ENCODE measurements around the gene FUT7. TPM values are rescaled to one million over a fixed set of nuclear protein-coding genes. Genes with fewer than 3 reads are reported as not detected.
"Not testable (repeated sequence)": the region's sequence is repeated elsewhere in the genome, so short reads cannot be mapped to it uniquely, and the experiment has no call there.

Gene FUT7
- total RNA-seq, 1 donor from 2014 or later = 0.22 TPM

- intact Hi-C loops (cut with DNase I) = loop anchor here (2.0 to 10.0 kb wide), 2 partner anchors 21 to 283 kb away; partner anchors contain the start of gene NPDC1
- DNase-seq (ENCODE audit: low spot score) = peak; percentile 93
Measured at GRCh38 chr9:137067860-137068538, 36.1 kb upstream of the FUT7 start.

GRCh38 chr9:137066096-137066861 is 34.4 kb upstream of the FUT7 start:
- intact Hi-C loops (cut with DNase I) = loop anchor here (10.0 kb wide), 1 partner anchor 281 kb away; no protein-coding TSS in a partner anchor

GRCh38 chr9:137065336-137065967 is 33.6 kb upstream of the FUT7 start:
- intact Hi-C loops (cut with DNase I) = loop anchor here (10.0 kb wide), 1 partner anchor 281 kb away; no protein-coding TSS in a partner anchor
- no peak for DNase-seq (ENCODE audit: low spot score)

More at GRCh38 chr9:137066096-137066861, 34.4 kb upstream of the FUT7 start:
- DNase-seq (ENCODE audit: low spot score) = no peak

GRCh38 chr9:137064880-137065164 is 32.9 kb upstream of the FUT7 start:
- intact Hi-C loops (cut with DNase I) = loop anchor here (10.0 kb wide), 1 partner anchor 280 kb away; no protein-coding TSS in a partner anchor
- DNase-seq (ENCODE audit: low spot score) = no peak

GRCh38 chr9:137064027-137064879 is 32.4 kb upstream of the FUT7 start:
- peak; percentile 86 for DNase-seq (ENCODE audit: low spot score)
- intact Hi-C loops (cut with DNase I) = loop anchor here (10.0 kb wide), 1 partner anchor 279 kb away; no protein-coding TSS in a partner anchor

- intact Hi-C loops (cut with DNase I) = loop anchor here (10.0 kb wide), 1 partner anchor 279 kb away; no protein-coding TSS in a partner anchor
- DNase-seq (ENCODE audit: low spot score) = no peak
Measured at GRCh38 chr9:137063311-137064026, 31.6 kb upstream of the FUT7 start.

- intact Hi-C loops (cut with DNase I) = loop anchor here (10.0 kb wide), 1 partner anchor 278 kb away; no protein-coding TSS in a partner anchor
- DNase-seq (ENCODE audit: low spot score) = not testable (repeated sequence)
Measured at GRCh38 chr9:137062798-137063197, 30.9 kb upstream of the FUT7 start.

GRCh38 chr9:137062384-137062783 is 30.5 kb upstream of the FUT7 start:
- intact Hi-C loops (cut with DNase I) = loop anchor here (10.0 kb wide), 1 partner anchor 278 kb away; no protein-coding TSS in a partner anchor
- no peak for DNase-seq (ENCODE audit: low spot score)

GRCh38 chr9:137058521-137059234 is 26.8 kb upstream of the FUT7 start:
- DNase-seq (ENCODE audit: low spot score) = no peak

GRCh38 chr9:137057545-137057944 is 25.7 kb upstream of the FUT7 start:
- intact Hi-C loops (cut with DNase I) = no loop called here
- DNase-seq (ENCODE audit: low spot score) = no peak

More at GRCh38 chr9:137058521-137059234, 26.8 kb upstream of the FUT7 start:
- intact Hi-C loops (cut with DNase I) = no loop called here

GRCh38 chr9:137056739-137057415 is 25.0 kb upstream of the FUT7 start:
- intact Hi-C loops (cut with DNase I) = no loop called here
- DNase-seq (ENCODE audit: low spot score) = no peak

- intact Hi-C loops (cut with DNase I) = no loop called here
- DNase-seq (ENCODE audit: low spot score) = peak; percentile 92
Measured at GRCh38 chr9:137055385-137056364, 23.8 kb upstream of the FUT7 start.

GRCh38 chr9:137054932-137055384 is 23.1 kb upstream of the FUT7 start:
- DNase-seq (ENCODE audit: low spot score) = no peak
- intact Hi-C loops (cut with DNase I) = no loop called here

GRCh38 chr9:137053944-137054931 is 22.4 kb upstream of the FUT7 start, which contains the start of gene ENTPD2:
Gene ENTPD2 (minus strand): TSS chr9:137054061. CDS start chr9:137053997, 64 bp downstream.
- DNase-seq (ENCODE audit: low spot score) = no peak
- intact Hi-C loops (cut with DNase I) = no loop called here
